GM13976 (cell line): ENCODE measurements around the gene FCHSD2.

ENCODE experiments used
- DNase-seq: peaks from one replicate; pipeline ENCODE4 v3.0.0; 2012; ENCODE audit warnings: low spot score
- CTCF ChIP-seq: IDR thresholded peaks from 2 replicates; pipeline ENCODE4 v1.5.1; 2012; ENCODE audit warnings: borderline replicate concordance, mild to moderate bottlenecking; ENCODE audit not compliant: insufficient read depth; ENCODE audit errors: extremely low read depth, missing control alignments, control extremely low read depth
- in situ Hi-C: fragments of 300-500 bp; cut with MboI; formaldehyde crosslinking; loops from one replicate; pipeline ENCODE4 v1.12.0; 2022; ENCODE audit warnings: low sequenced_read_pairs, mixed read lengths, inconsistent platforms; ENCODE audit not compliant: unreplicated experiment

Gene FCHSD2

GRCh38 chr11:72841397-72841796 lies 300.7 kb downstream of the FCHSD2 start:
- DNase-seq = no peak
- in situ Hi-C loops = no loop called here
- TF ChIP-seq CTCF = no peak

GRCh38 chr11:72840780-72841179 lies 301.3 kb downstream of the FCHSD2 start:
- no peak for TF ChIP-seq CTCF
- in situ Hi-C loops = no loop called here

GRCh38 chr11:72838691-72839305 lies 303.3 kb downstream of the FCHSD2 start:
- in situ Hi-C loops = loop anchor here (10.0 kb wide), 1 partner anchor 336 kb away; no protein-coding TSS in a partner anchor
- no peak for TF ChIP-seq CTCF
- DNase-seq = no peak

More at GRCh38 chr11:72840780-72841179, 301.3 kb downstream of the FCHSD2 start:
- DNase-seq = no peak

GRCh38 chr11:72836111-72836510 lies 306.0 kb downstream of the FCHSD2 start:
- in situ Hi-C loops = loop anchor here (10.0 kb wide), 1 partner anchor 339 kb away; no protein-coding TSS in a partner anchor
- TF ChIP-seq CTCF = no peak
- no peak for DNase-seq

- in situ Hi-C loops = loop anchor here (10.0 kb wide), 1 partner anchor 340 kb away; no protein-coding TSS in a partner anchor
- DNase-seq = no peak
- TF ChIP-seq CTCF = no peak
Measured at GRCh38 chr11:72834905-72835304, 307.2 kb downstream of the FCHSD2 start.

GRCh38 chr11:72833811-72834493 lies 308.2 kb downstream of the FCHSD2 start:
- DNase-seq = no peak
- in situ Hi-C loops = loop anchor here (10.0 kb wide), 1 partner anchor 341 kb away; no protein-coding TSS in a partner anchor

More at GRCh38 chr11:72833811-72834493, 308.2 kb downstream of the FCHSD2 start:
- TF ChIP-seq CTCF = no peak
